HEK293 (cell line): ENCODE results near the gene DNASE1.

Source experiments
- GFI1B ChIP-seq: fragments of 450-650 bp; formaldehyde crosslinking; IDR thresholded peaks from 2 replicates; pipeline ENCODE4 v1.5.1; 2016; ENCODE audit warnings: missing biosample characterization, missing genetic modification characterization
- GLIS1 ChIP-seq: fragments of 450-650 bp; formaldehyde crosslinking; IDR thresholded peaks from 2 replicates; pipeline ENCODE4 v1.5.1; 2016; ENCODE audit warnings: missing biosample characterization, missing genetic modification characterization
- KLF1 ChIP-seq: fragments of 450-650 bp; formaldehyde crosslinking; IDR thresholded peaks from 2 replicates; pipeline ENCODE4 v1.5.1; 2016; ENCODE audit warnings: missing biosample characterization, missing genetic modification characterization
- KLF10 ChIP-seq: fragments of 450-650 bp; IDR thresholded peaks from 2 replicates; pipeline ENCODE4 v1.5.1; 2018; ENCODE audit warnings: missing biosample characterization, mild to moderate bottlenecking, missing genetic modification characterization
- YY1 ChIP-seq: fragments of 450-650 bp; formaldehyde crosslinking; IDR thresholded peaks from 2 replicates; pipeline ENCODE4 v1.5.1; 2018; ENCODE audit warnings: missing biosample characterization, missing genetic modification characterization
- ZEB2 ChIP-seq: fragments of 450-650 bp; formaldehyde crosslinking; IDR thresholded peaks from 2 replicates; pipeline ENCODE4 v1.5.1; 2016; ENCODE audit warnings: missing biosample characterization, missing genetic modification characterization
- ZIC2 ChIP-seq: fragments of 450-650 bp; formaldehyde crosslinking; IDR thresholded peaks from 2 replicates; pipeline ENCODE4 v1.5.1; 2016; ENCODE audit warnings: missing biosample characterization, missing genetic modification characterization
- ZNF335 ChIP-seq: fragments of 450-650 bp; formaldehyde crosslinking; conservative IDR thresholded peaks from 2 replicates; pipeline ENCODE4 v1.5.1; 2016; ENCODE audit warnings: missing biosample characterization, missing genetic modification characterization
- ZNF555 ChIP-seq: fragments of 450-650 bp; formaldehyde crosslinking; conservative IDR thresholded peaks from 2 replicates; pipeline ENCODE4 v1.5.1; 2017; ENCODE audit warnings: missing biosample characterization, mild to moderate bottlenecking, missing genetic modification characterization, inconsistent platforms
- ZNF600 ChIP-seq: fragments of 450-650 bp; formaldehyde crosslinking; IDR thresholded peaks from 2 replicates; pipeline ENCODE4 v1.5.1; 2016; ENCODE audit warnings: missing biosample characterization, missing genetic modification characterization
- ZNF629 ChIP-seq: fragments of 450-650 bp; formaldehyde crosslinking; IDR thresholded peaks from 2 replicates; pipeline ENCODE4 v1.5.1; 2017; ENCODE audit warnings: missing biosample characterization, missing genetic modification characterization
- ZNF654 ChIP-seq: fragments of 450-650 bp; formaldehyde crosslinking; IDR thresholded peaks from 2 replicates; pipeline ENCODE4 v1.5.1; 2016; ENCODE audit warnings: low read depth, missing biosample characterization, missing genetic modification characterization
- ZNF660 ChIP-seq: fragments of 450-650 bp; IDR thresholded peaks from 2 replicates; pipeline ENCODE4 v1.5.1; 2018; ENCODE audit warnings: missing biosample characterization, mild to moderate bottlenecking, missing genetic modification characterization
- ZNF792 ChIP-seq: fragments of 450-650 bp; formaldehyde crosslinking; IDR thresholded peaks from 2 replicates; pipeline ENCODE4 v1.5.1; 2016; ENCODE audit warnings: missing biosample characterization, missing genetic modification characterization
- ZXDB ChIP-seq: fragments of 450-650 bp; formaldehyde crosslinking; IDR thresholded peaks from 2 replicates; pipeline ENCODE4 v1.5.1; 2016; ENCODE audit warnings: missing biosample characterization, missing genetic modification characterization
- TF ChIP-seq, protein P1 (sequence below): fragments of 450-650 bp; formaldehyde crosslinking; conservative IDR thresholded peaks from 2 replicates; pipeline ENCODE4 v1.5.1; 2016; ENCODE audit warnings: low read depth, missing biosample characterization, missing genetic modification characterization
- TF ChIP-seq, protein P2 (sequence below): fragments of 450-650 bp; formaldehyde crosslinking; IDR thresholded peaks from 2 replicates; pipeline ENCODE4 v1.5.1; 2016; ENCODE audit warnings: missing biosample characterization, missing genetic modification characterization
- TF ChIP-seq, protein P3 (sequence below): fragments of 450-650 bp; formaldehyde crosslinking; IDR thresholded peaks from 2 replicates; pipeline ENCODE4 v1.5.1; 2016; ENCODE audit warnings: missing biosample characterization, missing genetic modification characterization
- TF ChIP-seq, protein P4 (sequence below): fragments of 450-650 bp; formaldehyde crosslinking; IDR thresholded peaks from 2 replicates; pipeline ENCODE4 v1.5.1; 2016; ENCODE audit warnings: missing biosample characterization, missing genetic modification characterization

DNASE1 gene

DNA sequence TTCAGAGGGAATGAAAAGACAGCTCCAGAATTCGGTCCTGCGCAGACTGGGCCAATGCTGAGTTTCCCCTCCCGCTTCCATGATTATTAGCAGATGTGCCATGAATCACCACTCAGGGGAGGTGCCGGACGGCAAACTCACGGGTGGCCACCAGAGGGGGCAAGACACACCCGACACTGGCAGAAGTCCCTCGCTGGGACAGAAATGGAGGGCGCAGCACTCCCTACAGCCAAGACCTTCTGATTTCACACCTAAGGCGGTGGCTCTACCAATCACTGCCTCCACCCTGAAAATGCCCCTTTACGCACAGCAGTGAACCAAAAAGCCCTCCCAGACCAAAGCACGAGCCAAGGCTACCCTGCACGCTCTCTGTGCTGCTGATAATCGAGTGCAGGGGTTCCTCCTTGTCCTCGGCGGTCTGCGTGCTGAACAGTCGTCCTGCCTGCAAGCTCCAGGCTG is 36.0 kb downstream of the DNASE1 start (continued):
- TF ChIP-seq, protein P1, sequence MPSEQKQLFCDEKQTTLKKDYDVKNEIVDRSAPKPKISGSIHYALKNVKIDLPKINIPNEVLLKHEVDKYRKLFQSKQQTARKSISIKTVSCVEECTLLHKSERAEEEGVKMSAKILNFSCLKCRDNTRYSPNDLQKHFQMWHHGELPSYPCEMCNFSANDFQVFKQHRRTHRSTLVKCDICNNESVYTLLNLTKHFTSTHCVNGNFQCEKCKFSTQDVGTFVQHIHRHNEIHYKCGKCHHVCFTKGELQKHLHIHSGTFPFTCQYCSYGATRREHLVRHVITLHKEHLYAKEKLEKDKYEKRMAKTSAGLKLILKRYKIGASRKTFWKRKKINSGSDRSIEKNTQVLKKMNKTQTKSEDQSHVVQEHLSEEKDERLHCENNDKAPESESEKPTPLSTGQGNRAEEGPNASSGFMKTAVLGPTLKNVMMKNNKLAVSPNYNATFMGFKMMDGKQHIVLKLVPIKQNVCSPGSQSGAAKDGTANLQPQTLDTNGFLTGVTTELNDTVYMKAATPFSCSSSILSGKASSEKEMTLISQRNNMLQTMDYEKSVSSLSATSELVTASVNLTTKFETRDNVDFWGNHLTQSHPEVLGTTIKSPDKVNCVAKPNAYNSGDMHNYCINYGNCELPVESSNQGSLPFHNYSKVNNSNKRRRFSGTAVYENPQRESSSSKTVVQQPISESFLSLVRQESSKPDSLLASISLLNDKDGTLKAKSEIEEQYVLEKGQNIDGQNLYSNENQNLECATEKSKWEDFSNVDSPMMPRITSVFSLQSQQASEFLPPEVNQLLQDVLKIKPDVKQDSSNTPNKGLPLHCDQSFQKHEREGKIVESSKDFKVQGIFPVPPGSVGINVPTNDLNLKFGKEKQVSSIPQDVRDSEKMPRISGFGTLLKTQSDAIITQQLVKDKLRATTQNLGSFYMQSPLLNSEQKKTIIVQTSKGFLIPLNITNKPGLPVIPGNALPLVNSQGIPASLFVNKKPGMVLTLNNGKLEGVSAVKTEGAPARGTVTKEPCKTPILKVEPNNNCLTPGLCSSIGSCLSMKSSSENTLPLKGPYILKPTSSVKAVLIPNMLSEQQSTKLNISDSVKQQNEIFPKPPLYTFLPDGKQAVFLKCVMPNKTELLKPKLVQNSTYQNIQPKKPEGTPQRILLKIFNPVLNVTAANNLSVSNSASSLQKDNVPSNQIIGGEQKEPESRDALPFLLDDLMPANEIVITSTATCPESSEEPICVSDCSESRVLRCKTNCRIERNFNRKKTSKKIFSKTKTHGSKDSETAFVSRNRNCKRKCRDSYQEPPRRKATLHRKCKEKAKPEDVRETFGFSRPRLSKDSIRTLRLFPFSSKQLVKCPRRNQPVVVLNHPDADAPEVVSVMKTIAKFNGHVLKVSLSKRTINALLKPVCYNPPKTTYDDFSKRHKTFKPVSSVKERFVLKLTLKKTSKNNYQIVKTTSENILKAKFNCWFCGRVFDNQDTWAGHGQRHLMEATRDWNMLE (tag by site-specific recombination): no peak
- TF ChIP-seq ZNF792 (tag by site-specific recombination) (no peak), GLIS1 (tag by site-specific recombination) (peak; percentile 72), ZNF600 (tag by site-specific recombination) (peak; percentile 90), ZEB2 (tag by site-specific recombination) (0 out of 2 replicates have a peak, but pooled peaks have one; percentile 44), YY1 (tag by site-specific recombination) (0 out of 2 replicates have a peak, but pooled peaks have one; percentile 30), GFI1B (tag by site-specific recombination) (0 out of 2 replicates have a peak, but pooled peaks have one; percentile 6), ZNF660 (tag by site-specific recombination) (peak; percentile 81), ZXDB (tag by site-specific recombination) (peak; percentile 45; the same call in 1 of the 2 replicates), ZNF335 (tag by site-specific recombination) (peak; percentile 35), ZNF555 (tag by site-specific recombination) (no peak), ZNF654 (tag by site-specific recombination) (peak; percentile 70), KLF1 (tag by site-specific recombination) (0 out of 2 replicates have a peak, but pooled peaks have one; percentile 16), ZNF629 (tag by site-specific recombination) (peak; percentile 35; the same call in 1 of the 2 replicates), KLF10 (tag by site-specific recombination) (peak; percentile 18; the same call in 1 of the 2 replicates), ZIC2 (tag by site-specific recombination) (peak; percentile 45)
- TF ChIP-seq, protein P2, sequence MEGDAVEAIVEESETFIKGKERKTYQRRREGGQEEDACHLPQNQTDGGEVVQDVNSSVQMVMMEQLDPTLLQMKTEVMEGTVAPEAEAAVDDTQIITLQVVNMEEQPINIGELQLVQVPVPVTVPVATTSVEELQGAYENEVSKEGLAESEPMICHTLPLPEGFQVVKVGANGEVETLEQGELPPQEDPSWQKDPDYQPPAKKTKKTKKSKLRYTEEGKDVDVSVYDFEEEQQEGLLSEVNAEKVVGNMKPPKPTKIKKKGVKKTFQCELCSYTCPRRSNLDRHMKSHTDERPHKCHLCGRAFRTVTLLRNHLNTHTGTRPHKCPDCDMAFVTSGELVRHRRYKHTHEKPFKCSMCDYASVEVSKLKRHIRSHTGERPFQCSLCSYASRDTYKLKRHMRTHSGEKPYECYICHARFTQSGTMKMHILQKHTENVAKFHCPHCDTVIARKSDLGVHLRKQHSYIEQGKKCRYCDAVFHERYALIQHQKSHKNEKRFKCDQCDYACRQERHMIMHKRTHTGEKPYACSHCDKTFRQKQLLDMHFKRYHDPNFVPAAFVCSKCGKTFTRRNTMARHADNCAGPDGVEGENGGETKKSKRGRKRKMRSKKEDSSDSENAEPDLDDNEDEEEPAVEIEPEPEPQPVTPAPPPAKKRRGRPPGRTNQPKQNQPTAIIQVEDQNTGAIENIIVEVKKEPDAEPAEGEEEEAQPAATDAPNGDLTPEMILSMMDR (tag by site-specific recombination): peak; percentile 92
- TF ChIP-seq, protein P3, sequence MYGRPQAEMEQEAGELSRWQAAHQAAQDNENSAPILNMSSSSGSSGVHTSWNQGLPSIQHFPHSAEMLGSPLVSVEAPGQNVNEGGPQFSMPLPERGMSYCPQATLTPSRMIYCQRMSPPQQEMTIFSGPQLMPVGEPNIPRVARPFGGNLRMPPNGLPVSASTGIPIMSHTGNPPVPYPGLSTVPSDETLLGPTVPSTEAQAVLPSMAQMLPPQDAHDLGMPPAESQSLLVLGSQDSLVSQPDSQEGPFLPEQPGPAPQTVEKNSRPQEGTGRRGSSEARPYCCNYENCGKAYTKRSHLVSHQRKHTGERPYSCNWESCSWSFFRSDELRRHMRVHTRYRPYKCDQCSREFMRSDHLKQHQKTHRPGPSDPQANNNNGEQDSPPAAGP: peak; percentile 77
- TF ChIP-seq, protein P4, sequence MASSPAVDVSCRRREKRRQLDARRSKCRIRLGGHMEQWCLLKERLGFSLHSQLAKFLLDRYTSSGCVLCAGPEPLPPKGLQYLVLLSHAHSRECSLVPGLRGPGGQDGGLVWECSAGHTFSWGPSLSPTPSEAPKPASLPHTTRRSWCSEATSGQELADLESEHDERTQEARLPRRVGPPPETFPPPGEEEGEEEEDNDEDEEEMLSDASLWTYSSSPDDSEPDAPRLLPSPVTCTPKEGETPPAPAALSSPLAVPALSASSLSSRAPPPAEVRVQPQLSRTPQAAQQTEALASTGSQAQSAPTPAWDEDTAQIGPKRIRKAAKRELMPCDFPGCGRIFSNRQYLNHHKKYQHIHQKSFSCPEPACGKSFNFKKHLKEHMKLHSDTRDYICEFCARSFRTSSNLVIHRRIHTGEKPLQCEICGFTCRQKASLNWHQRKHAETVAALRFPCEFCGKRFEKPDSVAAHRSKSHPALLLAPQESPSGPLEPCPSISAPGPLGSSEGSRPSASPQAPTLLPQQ (tag by site-specific recombination): 0 out of 2 replicates have a peak, but pooled peaks have one; percentile 30
